ENCODE measurements around the gene QSOX1.

QSOX1 gene

GRCh38 chr1:180190091-180190490 is 35.4 kb downstream of the QSOX1 start:
- TF ChIP-seq EZH2 (IDR thresholded peaks at IDR 0.05; ENCODE audit: borderline replicate concordance, low read length) (no peak), CTCF (IDR thresholded peaks at IDR 0.05; ENCODE audit: low read length) (no peak)
- H3K79me2 ChIP-seq (ENCODE audit: insufficient read depth, low read length) = no peaks in the 10 kb centered on the region
- no peaks in the 10 kb centered on the region for H3K4me1 ChIP-seq (ENCODE audit: insufficient read depth, low read length, severe bottlenecking)
- no peaks in the 10 kb centered on the region for H3K9me2 ChIP-seq (ENCODE audit: low read depth, low read length)
- no peak overlapping the region for H3K27ac ChIP-seq (ENCODE audit: low read depth, low read length, poor library complexity, severe bottlenecking)
- no peaks in the 10 kb centered on the region for H3K36me3 ChIP-seq (ENCODE audit: insufficient read depth, low read length)
- H3K4me3 ChIP-seq (ENCODE audit: low read depth, low read length, poor library complexity, severe bottlenecking) = no peak overlapping the region
- H4K20me1 ChIP-seq (ENCODE audit: insufficient read depth, low read length) = no peaks in the 10 kb centered on the region
- no peaks in the 10 kb centered on the region for H3F3A ChIP-seq (ENCODE audit: insufficient read depth, low read length)
- H3K27me3 ChIP-seq (ENCODE audit: insufficient read depth, low read length) = 0 out of 2 replicates have a peak, but pooled peaks cover 5% of the 10 kb centered on the region
- no peak overlapping the region for H2AFZ ChIP-seq (ENCODE audit: low read length)
- H3K9me3 ChIP-seq (ENCODE audit: low read length) = no peaks in the 10 kb centered on the region
- no peak overlapping the region for H3K4me2 ChIP-seq (ENCODE audit: low read length)
- no peak overlapping the region for H3K9ac ChIP-seq (ENCODE audit: low read length)

GRCh38 chr1:180192172-180192571 is 37.5 kb downstream of the QSOX1 start:
- no peak for TF ChIP-seq CTCF (IDR thresholded peaks at IDR 0.05; ENCODE audit: low read length)
- no peak for TF ChIP-seq EZH2 (IDR thresholded peaks at IDR 0.05; ENCODE audit: borderline replicate concordance, low read length)
- no peaks in the 10 kb centered on the region for H3F3A ChIP-seq (ENCODE audit: insufficient read depth, low read length)
- no peaks in the 10 kb centered on the region for H3K79me2 ChIP-seq (ENCODE audit: insufficient read depth, low read length)
- no peaks in the 10 kb centered on the region for H3K9me2 ChIP-seq (ENCODE audit: low read depth, low read length)
- H3K36me3 ChIP-seq (ENCODE audit: insufficient read depth, low read length) = no peaks in the 10 kb centered on the region
- H3K4me2 ChIP-seq (ENCODE audit: low read length) = no peak overlapping the region
- no peaks in the 10 kb centered on the region for H3K4me1 ChIP-seq (ENCODE audit: insufficient read depth, low read length, severe bottlenecking)
- H3K27me3 ChIP-seq (ENCODE audit: insufficient read depth, low read length) = no peaks in the 10 kb centered on the region
- no peak overlapping the region for H2AFZ ChIP-seq (ENCODE audit: low read length)
- H3K4me3 ChIP-seq (ENCODE audit: low read depth, low read length, poor library complexity, severe bottlenecking) = no peak overlapping the region
- no peaks in the 10 kb centered on the region for H4K20me1 ChIP-seq (ENCODE audit: insufficient read depth, low read length)
- H3K9me3 ChIP-seq (ENCODE audit: low read length) = no peaks in the 10 kb centered on the region
- H3K9ac ChIP-seq (ENCODE audit: low read length) = no peak overlapping the region
- H3K27ac ChIP-seq (ENCODE audit: low read depth, low read length, poor library complexity, severe bottlenecking) = no peak overlapping the region

GRCh38 chr1:180193141-180194047 is 38.7 kb downstream of the QSOX1 start:
- no peak overlapping the region for H3K27ac ChIP-seq (ENCODE audit: low read depth, low read length, poor library complexity, severe bottlenecking)
- H3K9ac ChIP-seq (ENCODE audit: low read length) = no peak overlapping the region
- H3F3A ChIP-seq (ENCODE audit: insufficient read depth, low read length) = no peaks in the 10 kb centered on the region
- no peaks in the 10 kb centered on the region for H3K27me3 ChIP-seq (ENCODE audit: insufficient read depth, low read length)
- no peak overlapping the region for H3K4me2 ChIP-seq (ENCODE audit: low read length)
- no peak overlapping the region for H3K4me3 ChIP-seq (ENCODE audit: low read depth, low read length, poor library complexity, severe bottlenecking)
- H3K9me2 ChIP-seq (ENCODE audit: low read depth, low read length) = no peaks in the 10 kb centered on the region
- H3K36me3 ChIP-seq (ENCODE audit: insufficient read depth, low read length) = no peaks in the 10 kb centered on the region
- TF ChIP-seq EZH2 (IDR thresholded peaks at IDR 0.05; ENCODE audit: borderline replicate concordance, low read length) = no peak
- TF ChIP-seq CTCF (IDR thresholded peaks at IDR 0.05; ENCODE audit: low read length) = no peak
- no peaks in the 10 kb centered on the region for H4K20me1 ChIP-seq (ENCODE audit: insufficient read depth, low read length)
- no peak overlapping the region for H2AFZ ChIP-seq (ENCODE audit: low read length)
- no peaks in the 10 kb centered on the region for H3K4me1 ChIP-seq (ENCODE audit: insufficient read depth, low read length, severe bottlenecking)
- no peaks in the 10 kb centered on the region for H3K9me3 ChIP-seq (ENCODE audit: low read length)
- H3K79me2 ChIP-seq (ENCODE audit: insufficient read depth, low read length) = no peaks in the 10 kb centered on the region

Data from OCI-LY1 (cell line).